ENCODE results near the gene KCNK18. TPM values are rescaled to one million over a fixed set of nuclear protein-coding genes. Genes with fewer than 3 reads are reported as not detected.
A peak's percentile ranks its signal among the peaks of the same experiment; 100 is the strongest.

KCNK18 gene
- total RNA-seq, 1 donor from 2014 or later: not detected

- intact Hi-C loops (cut with DNase I): no loop called here
- Histone ChIP-seq H3K36me3 (no peaks in the 10 kb centered on the region), H3K27me3 (peaks cover 23% of the 10 kb centered on the region), H3K4me1 (no peaks in the 10 kb centered on the region), H3K27ac (no peak overlapping the region), H3K4me3 (no peak overlapping the region), H3K9me3 (no peaks in the 10 kb centered on the region)
- ATAC-seq (no peak), DNase-seq (no peak)
- TF ChIP-seq, protein P1, sequence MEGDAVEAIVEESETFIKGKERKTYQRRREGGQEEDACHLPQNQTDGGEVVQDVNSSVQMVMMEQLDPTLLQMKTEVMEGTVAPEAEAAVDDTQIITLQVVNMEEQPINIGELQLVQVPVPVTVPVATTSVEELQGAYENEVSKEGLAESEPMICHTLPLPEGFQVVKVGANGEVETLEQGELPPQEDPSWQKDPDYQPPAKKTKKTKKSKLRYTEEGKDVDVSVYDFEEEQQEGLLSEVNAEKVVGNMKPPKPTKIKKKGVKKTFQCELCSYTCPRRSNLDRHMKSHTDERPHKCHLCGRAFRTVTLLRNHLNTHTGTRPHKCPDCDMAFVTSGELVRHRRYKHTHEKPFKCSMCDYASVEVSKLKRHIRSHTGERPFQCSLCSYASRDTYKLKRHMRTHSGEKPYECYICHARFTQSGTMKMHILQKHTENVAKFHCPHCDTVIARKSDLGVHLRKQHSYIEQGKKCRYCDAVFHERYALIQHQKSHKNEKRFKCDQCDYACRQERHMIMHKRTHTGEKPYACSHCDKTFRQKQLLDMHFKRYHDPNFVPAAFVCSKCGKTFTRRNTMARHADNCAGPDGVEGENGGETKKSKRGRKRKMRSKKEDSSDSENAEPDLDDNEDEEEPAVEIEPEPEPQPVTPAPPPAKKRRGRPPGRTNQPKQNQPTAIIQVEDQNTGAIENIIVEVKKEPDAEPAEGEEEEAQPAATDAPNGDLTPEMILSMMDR (IDR thresholded peaks at IDR 0.05): no peak
Observed at GRCh38 chr10:117256910-117257309, 59.6 kb downstream of the KCNK18 start.

- DNase-seq: no peak
- Histone ChIP-seq H3K4me3 (no peak overlapping the region), H3K27ac (no peak overlapping the region), H3K36me3 (no peaks in the 10 kb centered on the region), H3K4me1 (no peaks in the 10 kb centered on the region), H3K9me3 (no peaks in the 10 kb centered on the region), H3K27me3 (peaks cover 20% of the 10 kb centered on the region)
- TF ChIP-seq, protein P1 (IDR thresholded peaks at IDR 0.05): no peak
- intact Hi-C loops (cut with DNase I): no loop called here
- no peak for ATAC-seq
Observed at GRCh38 chr10:117257721-117258120, 60.4 kb downstream of the KCNK18 start.

DNA sequence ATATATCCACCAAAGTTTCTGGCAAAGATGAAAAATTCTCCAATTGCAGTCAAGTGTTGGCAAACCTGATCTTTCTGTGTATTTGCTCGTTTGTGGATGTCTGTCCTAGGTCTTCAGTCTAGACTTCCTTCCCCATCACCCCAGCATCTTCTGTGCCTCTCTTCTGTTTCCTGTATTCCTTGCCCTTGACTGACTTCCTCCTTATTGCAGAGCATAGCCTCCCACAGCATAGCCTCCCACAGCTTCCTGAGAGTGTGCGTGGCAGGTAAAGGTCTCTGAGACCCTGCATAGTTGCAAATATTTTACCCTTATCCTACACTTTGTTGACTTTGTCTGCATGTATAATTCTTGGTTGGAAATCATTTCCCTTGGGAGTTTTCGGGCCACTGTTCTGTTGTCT, 62.0 kb downstream of the KCNK18 start:
- no peaks in the 10 kb centered on the region for H3K4me1 ChIP-seq
- ATAC-seq: peak; percentile 47
- no peaks in the 10 kb centered on the region for H3K9me3 ChIP-seq
- intact Hi-C loops (cut with DNase I): no loop called here
- H3K36me3 ChIP-seq: no peaks in the 10 kb centered on the region
- H3K4me3 ChIP-seq: no peak overlapping the region
- no peak for DNase-seq
- peaks cover 16% of the 10 kb centered on the region for H3K27me3 ChIP-seq
- H3K27ac ChIP-seq: no peak overlapping the region
- TF ChIP-seq, protein P1 (IDR thresholded peaks at IDR 0.05): no peak

Small RNA genes lying within 50 kb of the gene (microRNA-seq; reads per million reads assigned to microRNA genes)
- gene MIR3663 (ENCODE audit: borderline microRNAs expressed): not detected

Other genes with a start within 250 kb of the KCNK18 start
- 40.4 TPM for gene SHTN1, start 192.3 kb upstream of the KCNK18 start, total RNA-seq
- gene VAX1, start 59.2 kb upstream of the KCNK18 start, total RNA-seq: not detected
- 5.2 TPM for gene SLC18A2, start 43.6 kb downstream of the KCNK18 start, total RNA-seq
- 38.7 TPM for gene PDZD8, start 178.0 kb downstream of the KCNK18 start, total RNA-seq